Kidney (tissue), 14 donors: Measurements from ENCODE around the gene TMEM235. TPM values are rescaled to one million over a fixed set of nuclear protein-coding genes. Genes with fewer than 3 reads are reported as not detected.
"Not testable (repeated sequence)": the region's sequence is repeated elsewhere in the genome, so short reads cannot be mapped to it uniquely, and the experiment has no call there.

Source experiments
- DNase-seq, 5 donors: peaks; one replicate each; pipeline ENCODE4 v3.0.0-alpha.2; 2013 to 2020
- FAIRE-seq: peaks from 2 replicates; lab custom pipeline; 2012; peaks lifted over from hg19 to GRCh38; lab: Jason Lieb, UNC
- H3K27ac ChIP-seq, 2 donors: one replicate each; pipeline ENCODE4 v1.7.0; 2013; ENCODE audit warnings: low read depth in 2 of 2, low read length in 2 of 2, inconsistent platforms in 1 of 2
- H3K27me3 ChIP-seq: one replicate; pipeline ENCODE4 v1.7.1; 2013; ENCODE audit warnings: low read length, inconsistent platforms; ENCODE audit not compliant: control insufficient read depth, insufficient read depth
- H3K36me3 ChIP-seq, 3 donors: one replicate each; pipeline versions ENCODE4 v1.7.0 to v1.7.1; 2013; ENCODE audit warnings: low read length in 3 of 3, control low read depth in 1 of 3, inconsistent platforms in 1 of 3; ENCODE audit not compliant: insufficient read depth in 3 of 3, control insufficient read depth in 2 of 3
- H3K4me1 ChIP-seq, 3 donors: one replicate each; pipeline versions ENCODE4 v1.7.0 to v1.7.1; 2013; ENCODE audit warnings: low read length in 3 of 3, inconsistent platforms in 1 of 3, low read depth in 1 of 3; ENCODE audit not compliant: control insufficient read depth in 2 of 3, insufficient read depth in 2 of 3
- H3K4me3 ChIP-seq, 3 donors: one replicate each; pipeline versions ENCODE4 v1.7.0 to v1.8.1; 2013; ENCODE audit warnings: low read length in 3 of 3, control low read depth in 1 of 3, inconsistent platforms in 1 of 3
- H3K9ac ChIP-seq, 3 donors: one replicate each; pipeline versions ENCODE4 v1.7.0 to v1.7.1; 2013; ENCODE audit warnings: low read length in 3 of 3, control low read depth in 1 of 3, inconsistent platforms in 1 of 3
- H3K9me3 ChIP-seq, 3 donors: one replicate each; pipeline versions ENCODE4 v1.7.0 to v1.7.1; 2013; ENCODE audit warnings: low read length in 3 of 3, control low read depth in 1 of 3, inconsistent platforms in 1 of 3; ENCODE audit not compliant: control insufficient read depth in 2 of 3, insufficient read depth in 1 of 3
- intact Hi-C: fragments of 100-400 bp; cut with DNase I; formaldehyde crosslinking; loops from one replicate; pipeline ENCODE4 v1.11.1; 2022
- polyA plus RNA-seq: library from polyadenylated mRNA; stranded (reverse); fragments of 350-450 nt; fragmentation: Illumina TruSeq; extraction: RNeasy Lipid Tissue Mini Kit (QIAGEN cat#74804); gene quantifications from one replicate; pipeline ENCODE4 v1.2.3, GENCODE V29; 2014; ENCODE audit warnings: low read depth, low replicate concordance; ENCODE audit not compliant: insufficient read depth
- total RNA-seq: library from RNA; stranded (reverse); fragmentation: NEBNext Ultra II Directional; extraction: Animal tissue kit (Norgen Biotek cat#: 25700); gene quantifications from one replicate; pipeline ENCODE4 v1.2.1, GENCODE V29; 2021
- TF ChIP-seq, protein P1 (sequence below): IDR thresholded peaks from 3 replicates; pipeline ENCODE4 v1.5.1; 2012; ENCODE audit warnings: mild to moderate bottlenecking, moderate library complexity, borderline replicate concordance; ENCODE audit not compliant: insufficient read depth; ENCODE audit errors: extremely low read depth
- donor health status: control.
- donor health status: control.
- donor health status: control.
- donor health status: control.
- donor health status: control.
- donor health status: DM: yes; HTN: yes; CAD: no.
- donor health status: Normal renal cell carcinoma (clear cell type).

TMEM235 gene
- total and polyA plus RNA-seq, 2 donors from 2014 or later: not detected

DNA sequence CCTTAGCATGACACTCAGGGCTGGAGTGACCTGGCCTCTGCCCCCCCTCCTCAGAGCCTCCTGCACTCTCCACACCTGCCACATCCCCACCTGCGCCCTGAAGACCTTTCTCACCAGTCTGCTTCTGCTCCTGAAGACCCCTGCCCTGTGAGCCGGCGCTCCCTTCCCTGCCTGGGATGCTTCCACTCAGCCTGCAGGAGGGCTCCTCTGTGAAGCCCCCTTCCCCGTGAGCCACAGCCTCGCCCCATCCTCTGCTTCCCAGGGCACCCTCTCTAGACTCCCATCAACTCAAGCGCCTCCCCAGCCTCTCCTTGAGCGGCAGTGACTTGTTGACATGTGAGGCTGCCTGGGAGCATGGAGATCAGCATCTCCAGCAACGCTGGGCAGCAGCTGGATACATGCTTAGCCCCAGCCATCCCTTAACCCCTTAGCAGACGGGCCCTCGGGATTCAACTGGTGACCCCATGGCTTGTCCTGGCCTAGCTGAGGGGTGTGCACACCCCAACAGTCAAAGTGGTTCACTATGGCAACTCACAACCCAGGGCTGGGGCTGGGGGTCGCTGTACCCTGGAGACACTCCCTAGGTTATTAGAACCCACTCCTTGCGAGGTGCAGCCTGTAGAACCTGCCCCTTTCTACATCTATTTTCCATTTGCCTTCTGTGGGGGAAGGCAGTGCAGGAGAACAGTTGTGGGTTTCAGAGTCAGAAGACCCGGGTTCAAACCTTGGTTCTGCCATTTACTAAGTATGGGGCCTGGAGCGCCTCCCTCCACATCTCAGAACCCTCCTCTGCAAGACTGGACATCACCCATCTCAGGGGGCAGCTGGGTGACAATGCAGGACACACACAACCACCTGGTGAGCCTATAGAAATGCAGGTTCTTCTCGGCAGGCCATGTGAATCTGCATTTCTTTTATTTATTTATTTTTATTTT lies 21.5 kb downstream of the TMEM235 start:
- DNase-seq: peak in 2 of 5 donors; percentile 61 to 82
- H3K27me3 ChIP-seq: no peaks in the 10 kb centered on the region
- peaks cover 0 to 7% (median 0%) of the 10 kb centered on the region in 3 donors for H3K4me1 ChIP-seq
- H3K27ac ChIP-seq: no peak overlapping the region
- intact Hi-C loops: no loop called here
- no peak for FAIRE-seq
- H3K4me3 ChIP-seq: no peak overlapping the region
- TF ChIP-seq, protein P1, sequence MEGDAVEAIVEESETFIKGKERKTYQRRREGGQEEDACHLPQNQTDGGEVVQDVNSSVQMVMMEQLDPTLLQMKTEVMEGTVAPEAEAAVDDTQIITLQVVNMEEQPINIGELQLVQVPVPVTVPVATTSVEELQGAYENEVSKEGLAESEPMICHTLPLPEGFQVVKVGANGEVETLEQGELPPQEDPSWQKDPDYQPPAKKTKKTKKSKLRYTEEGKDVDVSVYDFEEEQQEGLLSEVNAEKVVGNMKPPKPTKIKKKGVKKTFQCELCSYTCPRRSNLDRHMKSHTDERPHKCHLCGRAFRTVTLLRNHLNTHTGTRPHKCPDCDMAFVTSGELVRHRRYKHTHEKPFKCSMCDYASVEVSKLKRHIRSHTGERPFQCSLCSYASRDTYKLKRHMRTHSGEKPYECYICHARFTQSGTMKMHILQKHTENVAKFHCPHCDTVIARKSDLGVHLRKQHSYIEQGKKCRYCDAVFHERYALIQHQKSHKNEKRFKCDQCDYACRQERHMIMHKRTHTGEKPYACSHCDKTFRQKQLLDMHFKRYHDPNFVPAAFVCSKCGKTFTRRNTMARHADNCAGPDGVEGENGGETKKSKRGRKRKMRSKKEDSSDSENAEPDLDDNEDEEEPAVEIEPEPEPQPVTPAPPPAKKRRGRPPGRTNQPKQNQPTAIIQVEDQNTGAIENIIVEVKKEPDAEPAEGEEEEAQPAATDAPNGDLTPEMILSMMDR: no peak
- H3K9ac ChIP-seq: peak overlapping the region in 1 of 3 donors; percentile 19
- no peaks in the 10 kb centered on the region for H3K36me3 ChIP-seq
- H3K9me3 ChIP-seq: no peaks in the 10 kb centered on the region

DNA sequence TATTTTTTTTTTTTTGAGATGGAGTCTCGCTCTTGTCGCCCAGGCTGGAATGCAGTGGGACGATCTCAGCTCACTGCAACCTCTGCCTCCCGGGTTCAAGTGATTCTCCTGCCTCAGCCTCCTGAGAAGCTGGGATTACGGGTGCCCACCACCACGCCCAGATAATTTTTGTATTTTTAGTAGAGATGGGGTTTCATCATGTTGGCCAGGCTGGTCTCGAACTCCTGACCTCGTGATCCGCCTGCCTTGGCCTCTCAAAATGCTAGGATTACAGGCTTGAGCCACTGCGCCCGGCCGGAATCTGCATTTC lies 22.2 kb downstream of the TMEM235 start:
- H3K27me3 ChIP-seq, H3K36me3 ChIP-seq, intact Hi-C loops, H3K9me3 ChIP-seq, FAIRE-seq: not testable (repeated sequence)
- Histone ChIP-seq H3K9ac (peak overlapping the region in 1 of 3 donors; percentile 94), H3K27ac (peak overlapping the region in 1 of 2 donors; percentile 91), H3K4me3 (peak overlapping the region; percentile 60 to 88 (median 69)), H3K4me1 (peaks cover 0 to 12% (median 0%) of the 10 kb centered on the region in 3 donors)
- peak in 1 of 5 donors; percentile 77 for DNase-seq

- peaks cover 0 to 12% (median 0%) of the 10 kb centered on the region in 3 donors for H3K4me1 ChIP-seq
These were observed 22.7 kb downstream of the TMEM235 start for GRCh38 chr17:78253946-78254672.

More at GRCh38 chr17:78253946-78254672, 22.7 kb downstream of the TMEM235 start:
- H3K27ac ChIP-seq: peak overlapping the region; percentile 84 to 91
- H3K27me3 ChIP-seq: no peaks in the 10 kb centered on the region
- intact Hi-C loops: no loop called here
- TF ChIP-seq, protein P1: no peak
- H3K36me3 ChIP-seq: no peaks in the 10 kb centered on the region
- no peaks in the 10 kb centered on the region for H3K9me3 ChIP-seq
- H3K9ac ChIP-seq: peak overlapping the region; percentile 23 to 94 (median 52)
- FAIRE-seq: no peak
- peak; percentile 93 to 97 (median 94) for DNase-seq
- peak overlapping the region; percentile 60 to 88 (median 69) for H3K4me3 ChIP-seq
